B cell (primary cell): ENCODE measurements around the gene FSTL5. TPM values are rescaled to one million over a fixed set of nuclear protein-coding genes. Genes with fewer than 3 reads are reported as not detected.

Experiments
- ATAC-seq: fragments of 200-7000 bp; cut with Tn5 transposase; one replicate; pipeline ENCODE4 v1.10.0; 2021; ENCODE audit warnings: low read depth, mild to moderate bottlenecking, moderate number of reproducible peaks, moderate library complexity
- CTCF ChIA-PET: fragments of 350-600 bp; sonication (Branson Sonifier 250); formaldehyde crosslinking; loops from one replicate; lab custom pipeline; 2021; ENCODE audit warnings: antibody characterized with exemption, inconsistent platforms; lab: Charles Lee
- POLR2A ChIA-PET: fragments of 350-600 bp; sonication (Branson Sonifier 250); formaldehyde crosslinking; loops from one replicate; lab custom pipeline; 2021; ENCODE audit warnings: antibody characterized with exemption; lab: Charles Lee
- DNase-seq: peaks from one replicate; pipeline ENCODE4 v3.0.0; 2013
- H2AFZ ChIP-seq: 2 replicates; pipeline ENCODE4 v1.6.1; 2012; ENCODE audit warnings: mild to moderate bottlenecking, low read depth, low read length; ENCODE audit not compliant: insufficient read depth, poor library complexity, severe bottlenecking
- H3K27ac ChIP-seq, 2 donors: 1 replicate in 1 of 2; 2 replicates in 1 of 2; pipeline ENCODE4 v1.5.1; 2012 to 2013; ENCODE audit warnings: low read length in 2 of 2, mild to moderate bottlenecking in 2 of 2, moderate library complexity in 1 of 2
- H3K27me3 ChIP-seq, 4 experiments: fragments of 200-600 bp in 1 of 4; sonication (generic) in 1 of 4; replicated peaks in 1 of 4; 1 replicate in 2 of 4; 2 replicates in 2 of 4; pipeline versions ENCODE4 v1.6.1 to v1.7.0; 2013 to 2016; ENCODE audit warnings: low read length in 3 of 4, mild to moderate bottlenecking in 2 of 4, mixed read lengths in 1 of 4, moderate library complexity in 1 of 4; ENCODE audit not compliant: insufficient read depth in 4 of 4, control insufficient read depth in 3 of 4; ENCODE audit errors: control extremely low read depth in 1 of 4
- H3K36me3 ChIP-seq, 2 experiments: replicated peaks in 1 of 2; 1 replicate in 1 of 2; 2 replicates in 1 of 2; pipeline versions ENCODE4 v1.6.1 to v1.7.1; 2013; ENCODE audit warnings: low read length in 1 of 2; ENCODE audit not compliant: insufficient read depth in 2 of 2, control insufficient read depth in 1 of 2; ENCODE audit errors: control extremely low read depth in 1 of 2, extremely low read depth in 1 of 2
- H3K4me1 ChIP-seq, 2 donors: fragments of 200-600 bp in 1 of 2; sonication (generic) in 1 of 2; 1 replicate in 1 of 2; 2 replicates in 1 of 2; pipeline versions ENCODE4 v1.5.1 to v1.6.1; 2013 to 2017; ENCODE audit warnings: low read length in 2 of 2; ENCODE audit not compliant: control insufficient read depth in 2 of 2, insufficient read depth in 2 of 2
- H3K4me2 ChIP-seq: replicated peaks from 2 replicates; pipeline ENCODE3; 2012; ENCODE audit warnings: mild to moderate bottlenecking, low read depth, low read length; ENCODE audit not compliant: poor library complexity, severe bottlenecking
- H3K4me3 ChIP-seq, 5 experiments: fragments of 200-600 bp in 1 of 5; sonication (generic) in 1 of 5; 1 replicate in 3 of 5; 2 replicates in 2 of 5; pipeline versions ENCODE4 v1.5.1 to v1.7.0; 2011 to 2016; ENCODE audit warnings: low read length in 4 of 5, mild to moderate bottlenecking in 4 of 5, low read depth in 2 of 5, control low read depth in 1 of 5, moderate library complexity in 1 of 5; ENCODE audit not compliant: insufficient read depth in 1 of 5; ENCODE audit errors: control extremely low read depth in 1 of 5, extremely low read depth in 1 of 5
- H3K79me2 ChIP-seq: fragments of 200-600 bp; sonication (generic); one replicate; pipeline ENCODE4 v1.6.0; 2016; ENCODE audit warnings: low read length; ENCODE audit not compliant: control insufficient read depth, insufficient read depth
- H3K9ac ChIP-seq: fragments of 200-600 bp; sonication (generic); 2 replicates; pipeline ENCODE4 v1.6.1; 2017; ENCODE audit warnings: mild to moderate bottlenecking, low read length, moderate library complexity
- H3K9me3 ChIP-seq, 3 donors: one replicate each; pipeline versions ENCODE4 v1.6.1 to v1.7.1; 2013; ENCODE audit warnings: low read length in 2 of 3; ENCODE audit not compliant: control insufficient read depth in 2 of 3, insufficient read depth in 1 of 3; ENCODE audit errors: control extremely low read depth in 1 of 3
- H4K20me1 ChIP-seq: 2 replicates; pipeline ENCODE4 v1.6.0; 2012; ENCODE audit warnings: mild to moderate bottlenecking, low read length; ENCODE audit not compliant: insufficient read depth, control insufficient read depth, poor library complexity, severe bottlenecking
- H3K27ac Mint-ChIP-seq: one replicate; pipeline ENCODE4 v1.8.0; 2021; ENCODE audit warnings: mixed read lengths
- H3K27me3 Mint-ChIP-seq: one replicate; pipeline ENCODE4 v1.8.0; 2021; ENCODE audit warnings: mixed read lengths
- H3K4me1 Mint-ChIP-seq: one replicate; pipeline ENCODE4 v1.8.0; 2021; ENCODE audit warnings: mixed read lengths
- H3K4me3 Mint-ChIP-seq: one replicate; pipeline ENCODE4 v1.8.0; 2021; ENCODE audit warnings: mixed read lengths
- H3K9me3 Mint-ChIP-seq: one replicate; pipeline ENCODE4 v1.8.0; 2022; ENCODE audit warnings: mixed read lengths; ENCODE audit not compliant: insufficient read depth
- EZH2 ChIP-seq: IDR thresholded peaks from 2 replicates; pipeline ENCODE4 v1.6.1; 2012; ENCODE audit warnings: borderline replicate concordance, low read depth, mild to moderate bottlenecking, moderate library complexity, low read length; ENCODE audit not compliant: insufficient read depth, poor library complexity, severe bottlenecking
- WGBS: methylation state at CpG from one replicate; pipeline ENCODE4 v1.1.5; 2013; ENCODE audit warnings: missing lambda C conversion rate; ENCODE audit not compliant: insufficient coverage; 5-methylcytosine and 5-hydroxymethylcytosine counted together
- intact Hi-C: fragments of 100-400 bp; cut with micrococcal nuclease; formaldehyde crosslinking; loops from one replicate; pipeline ENCODE4 v1.10.0; 2022
- polyA plus RNA-seq: library from polyadenylated mRNA; depleted of rRNA; stranded (reverse); fragments of >200 nt; gene quantifications from 2 replicates; pipeline ENCODE4 v1.2.3, GENCODE V29; 2012
- total RNA-seq, 2 donors: library from RNA; stranded (reverse); fragments of 120-200 nt in 1 of 2; gene quantifications; 1 replicate in 1 of 2; 2 replicates in 1 of 2; pipeline versions ENCODE4 v1.2.3 to v1.2.4, GENCODE V29; 2013 to 2022
- TF ChIP-seq, protein P1 (sequence below): fragments of 200-600 bp; IDR thresholded peaks from one replicate; pipeline ENCODE4 v1.8.0; 2022; ENCODE audit warnings: antibody characterized with exemption, mild to moderate bottlenecking

FSTL5 gene
- total and polyA plus RNA-seq, 2 donors (not counting 1 experiment from before 2014, with no cell fraction given), result not detected

DNA sequence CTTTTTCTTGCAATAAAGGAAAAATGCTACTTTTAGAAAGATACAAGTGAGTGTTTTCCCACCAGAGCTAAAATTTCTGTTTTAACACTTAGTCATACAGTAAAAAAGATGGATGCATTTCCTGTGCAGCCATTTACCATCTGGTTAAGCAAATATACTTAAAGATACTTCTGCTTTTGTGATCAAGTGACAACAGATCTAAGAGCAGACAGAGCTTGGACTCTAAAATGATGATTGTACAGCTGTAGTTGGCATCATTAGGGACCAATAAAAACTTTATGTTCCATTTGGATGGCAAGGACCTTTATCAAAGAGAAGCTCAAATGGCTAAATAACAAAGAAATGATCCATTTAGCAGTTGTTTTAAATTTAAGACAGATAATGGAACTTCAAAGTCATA is 270.8 kb downstream of the FSTL5 start:
- intact Hi-C loops, result no loop called here
- H3K4me3 Mint-ChIP-seq, result no peak overlapping the region

DNA sequence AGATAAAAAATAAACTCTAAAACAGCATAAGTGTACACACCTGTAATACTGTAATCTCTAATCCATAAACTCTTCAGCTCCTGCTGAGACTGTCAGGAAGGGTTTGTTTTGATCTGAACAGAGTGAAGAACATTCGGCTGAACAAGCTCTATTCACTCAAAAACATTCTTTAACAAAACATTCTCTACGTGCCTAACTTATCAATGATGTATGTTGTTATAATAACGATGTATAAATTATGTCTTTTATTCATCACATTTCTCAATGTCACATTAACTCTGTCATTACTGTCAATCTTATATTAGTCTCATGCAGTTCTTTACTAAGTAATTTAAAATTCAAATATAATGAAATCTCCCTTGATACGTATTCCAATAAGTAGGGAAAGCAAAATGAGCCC is 280.6 kb downstream of the FSTL5 start:
- no peaks in the 10 kb centered on the region for H3K4me1 ChIP-seq
- no peaks in the 10 kb centered on the region for H3K79me2 ChIP-seq
- WGBS, result no CpG with 5 or more reads among the region's 4 CpGs
- H2AFZ ChIP-seq, result no peak overlapping the region
- no peaks in the 10 kb centered on the region for H3K27me3 ChIP-seq
- intact Hi-C loops, result no loop called here
- H3K9ac ChIP-seq, result no peak overlapping the region
- Mint-ChIP-seq H3K4me3 (no peak overlapping the region), H3K4me1 (no peaks in the 10 kb centered on the region), H3K27ac (no peak overlapping the region), H3K27me3 (no peaks in the 10 kb centered on the region), H3K9me3 (no peaks in the 10 kb centered on the region)
- TF ChIP-seq EZH2, result no peak
- TF ChIP-seq, protein P1, sequence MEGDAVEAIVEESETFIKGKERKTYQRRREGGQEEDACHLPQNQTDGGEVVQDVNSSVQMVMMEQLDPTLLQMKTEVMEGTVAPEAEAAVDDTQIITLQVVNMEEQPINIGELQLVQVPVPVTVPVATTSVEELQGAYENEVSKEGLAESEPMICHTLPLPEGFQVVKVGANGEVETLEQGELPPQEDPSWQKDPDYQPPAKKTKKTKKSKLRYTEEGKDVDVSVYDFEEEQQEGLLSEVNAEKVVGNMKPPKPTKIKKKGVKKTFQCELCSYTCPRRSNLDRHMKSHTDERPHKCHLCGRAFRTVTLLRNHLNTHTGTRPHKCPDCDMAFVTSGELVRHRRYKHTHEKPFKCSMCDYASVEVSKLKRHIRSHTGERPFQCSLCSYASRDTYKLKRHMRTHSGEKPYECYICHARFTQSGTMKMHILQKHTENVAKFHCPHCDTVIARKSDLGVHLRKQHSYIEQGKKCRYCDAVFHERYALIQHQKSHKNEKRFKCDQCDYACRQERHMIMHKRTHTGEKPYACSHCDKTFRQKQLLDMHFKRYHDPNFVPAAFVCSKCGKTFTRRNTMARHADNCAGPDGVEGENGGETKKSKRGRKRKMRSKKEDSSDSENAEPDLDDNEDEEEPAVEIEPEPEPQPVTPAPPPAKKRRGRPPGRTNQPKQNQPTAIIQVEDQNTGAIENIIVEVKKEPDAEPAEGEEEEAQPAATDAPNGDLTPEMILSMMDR, result no peak
- ChIA-PET CTCF (no interaction called here), POLR2A (no interaction called here)
- no peak overlapping the region for H3K4me3 ChIP-seq
- H3K4me2 ChIP-seq, result no peak overlapping the region
- H3K36me3 ChIP-seq, result no peaks in the 10 kb centered on the region
- no peaks in the 10 kb centered on the region for H3K9me3 ChIP-seq
- ATAC-seq (no peak), DNase-seq (no peak)
- H3K27ac ChIP-seq, result no peak overlapping the region
- no peaks in the 10 kb centered on the region for H4K20me1 ChIP-seq

More for the DNA sequence above, 270.8 kb downstream of the FSTL5 start:
- CTCF ChIA-PET, result no interaction called here
- H3K27me3 ChIP-seq, result no peaks in the 10 kb centered on the region
- H3K36me3 ChIP-seq, result no peaks in the 10 kb centered on the region
- H3K79me2 ChIP-seq, result no peaks in the 10 kb centered on the region
- H3K27ac ChIP-seq, result no peak overlapping the region
- Mint-ChIP-seq H3K4me1 (no peaks in the 10 kb centered on the region), H3K27me3 (no peaks in the 10 kb centered on the region), H3K9me3 (peaks cover 2% of the 10 kb centered on the region), H3K27ac (no peak overlapping the region)
- H2AFZ ChIP-seq, result no peak overlapping the region
- POLR2A ChIA-PET, result no interaction called here
- H3K4me2 ChIP-seq, result no peak overlapping the region
- no peaks in the 10 kb centered on the region for H3K9me3 ChIP-seq
- no peak overlapping the region for H3K4me3 ChIP-seq
- ATAC-seq, result no peak
- no peak for DNase-seq
- H3K9ac ChIP-seq, result no peak overlapping the region
- TF ChIP-seq, protein P1, result no peak
- no peak for TF ChIP-seq EZH2
- no peaks in the 10 kb centered on the region for H3K4me1 ChIP-seq
- no peaks in the 10 kb centered on the region for H4K20me1 ChIP-seq
